ENCODE data around the gene SMARCD3.
A peak's percentile ranks its signal among the peaks of the same experiment; 100 is the strongest.

SMARCD3 gene

DNA sequence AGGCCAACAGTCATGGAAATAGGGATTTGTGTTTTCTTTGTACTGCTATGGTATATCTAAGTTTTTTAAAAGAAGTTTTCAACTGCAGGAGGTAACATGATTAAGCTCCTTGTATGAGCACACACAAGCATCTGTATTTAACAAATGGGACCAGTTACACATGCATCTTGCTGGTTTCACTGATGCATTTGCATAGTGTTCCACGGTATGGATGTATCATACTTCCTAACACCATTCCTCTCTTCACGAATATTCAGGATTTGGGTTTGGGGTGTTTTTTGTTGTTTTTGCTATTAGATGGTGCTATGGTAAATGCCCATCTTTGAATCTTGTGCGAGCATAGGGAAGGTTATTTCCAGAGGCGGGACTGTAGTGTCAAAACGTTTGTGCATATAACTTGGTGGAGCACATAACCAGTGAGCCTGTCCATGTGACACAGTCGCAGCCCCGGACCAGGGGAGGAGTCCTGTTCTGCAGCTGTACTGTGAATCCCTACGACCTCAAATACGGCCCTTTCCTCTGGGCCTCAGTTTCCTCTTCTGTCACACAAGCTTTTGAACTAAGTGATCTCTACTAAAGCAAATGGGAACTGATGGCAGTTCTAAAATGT, 40.1 kb downstream of the SMARCD3 start:
- DNase-seq (ENCODE audit: low spot score), result no peak

DNA sequence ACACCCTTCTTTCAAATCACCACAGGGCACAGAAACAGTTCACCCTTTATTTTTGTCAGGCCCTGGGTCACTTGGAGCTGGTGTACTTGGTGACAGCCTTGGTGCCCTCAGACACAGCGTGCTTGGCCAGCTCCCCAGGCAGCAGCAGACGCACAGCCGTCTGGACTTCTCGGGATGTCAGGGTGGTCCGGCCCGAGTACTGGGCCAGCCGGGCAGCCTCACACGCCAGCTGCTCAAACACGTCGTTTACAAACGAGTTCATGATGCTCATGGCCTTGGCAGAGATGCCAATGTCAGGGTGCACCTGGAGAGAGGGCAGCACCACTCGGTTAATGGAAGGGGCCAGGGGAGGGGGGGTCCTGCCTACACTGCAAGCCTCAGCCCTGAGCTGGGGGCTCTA, 40.7 kb downstream of the SMARCD3 start:
- no peak for DNase-seq (ENCODE audit: low spot score)

DNA sequence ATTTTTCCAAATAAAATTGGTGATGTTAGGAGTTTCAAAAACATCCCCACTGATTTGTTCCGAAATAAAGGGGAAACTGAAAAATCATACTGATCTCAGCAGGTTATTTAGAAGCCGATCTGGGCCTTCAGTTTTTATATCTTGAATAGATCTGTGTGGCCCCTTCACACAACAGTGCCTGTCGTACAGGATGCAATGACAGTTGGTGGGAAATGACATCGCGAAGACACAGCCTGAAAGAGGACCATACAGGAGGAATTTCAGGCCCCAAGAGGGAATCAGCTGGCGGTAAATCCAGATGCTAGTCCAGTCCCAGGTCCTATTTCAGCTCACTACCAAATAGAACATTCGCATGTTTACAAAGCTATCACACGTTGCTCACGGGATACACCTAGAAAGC, 41.2 kb downstream of the SMARCD3 start:
- peak; percentile 7 for DNase-seq (ENCODE audit: low spot score)

DNA sequence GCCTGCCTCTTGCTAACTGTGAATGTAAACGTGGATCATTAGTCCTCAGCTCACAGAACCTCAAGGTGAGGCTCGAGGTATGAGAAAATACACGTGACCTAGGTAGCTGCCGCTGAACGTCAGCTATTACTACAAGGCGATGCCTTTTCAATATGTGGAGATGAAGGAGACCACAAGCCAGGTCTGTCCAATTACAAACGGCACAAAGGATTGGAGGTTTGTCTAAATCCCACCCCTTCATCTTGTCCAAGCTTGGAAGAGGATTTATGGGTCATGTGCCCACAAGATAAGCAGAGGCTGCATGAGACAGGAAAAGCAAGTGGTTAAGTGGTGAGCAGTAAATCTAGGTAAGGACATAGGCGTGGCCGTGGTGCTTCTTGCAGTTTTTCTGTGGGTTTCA, 41.6 kb downstream of the SMARCD3 start:
- DNase-seq (ENCODE audit: low spot score), result peak; percentile 36

DNA sequence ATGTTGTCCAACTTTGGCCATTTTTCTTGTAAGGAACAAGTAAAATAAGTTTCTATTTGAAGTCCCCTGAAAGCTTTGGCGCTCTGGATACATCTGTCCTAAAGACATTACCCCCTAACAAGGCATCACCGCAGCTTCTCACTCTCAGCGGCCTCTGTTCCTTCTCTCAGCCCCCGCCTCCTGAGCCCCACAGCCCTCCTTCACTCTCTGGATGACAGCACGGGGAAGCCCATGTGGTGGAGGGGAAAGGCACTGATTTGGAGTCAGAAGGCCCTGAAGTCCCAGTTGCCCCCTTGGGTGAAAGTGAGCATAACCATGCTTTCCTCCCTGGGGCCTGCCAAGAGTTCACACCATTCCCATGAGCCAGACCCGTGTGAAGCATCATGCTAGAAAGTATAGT, 42.8 kb downstream of the SMARCD3 start:
- DNase-seq (ENCODE audit: low spot score), result no peak

DNA sequence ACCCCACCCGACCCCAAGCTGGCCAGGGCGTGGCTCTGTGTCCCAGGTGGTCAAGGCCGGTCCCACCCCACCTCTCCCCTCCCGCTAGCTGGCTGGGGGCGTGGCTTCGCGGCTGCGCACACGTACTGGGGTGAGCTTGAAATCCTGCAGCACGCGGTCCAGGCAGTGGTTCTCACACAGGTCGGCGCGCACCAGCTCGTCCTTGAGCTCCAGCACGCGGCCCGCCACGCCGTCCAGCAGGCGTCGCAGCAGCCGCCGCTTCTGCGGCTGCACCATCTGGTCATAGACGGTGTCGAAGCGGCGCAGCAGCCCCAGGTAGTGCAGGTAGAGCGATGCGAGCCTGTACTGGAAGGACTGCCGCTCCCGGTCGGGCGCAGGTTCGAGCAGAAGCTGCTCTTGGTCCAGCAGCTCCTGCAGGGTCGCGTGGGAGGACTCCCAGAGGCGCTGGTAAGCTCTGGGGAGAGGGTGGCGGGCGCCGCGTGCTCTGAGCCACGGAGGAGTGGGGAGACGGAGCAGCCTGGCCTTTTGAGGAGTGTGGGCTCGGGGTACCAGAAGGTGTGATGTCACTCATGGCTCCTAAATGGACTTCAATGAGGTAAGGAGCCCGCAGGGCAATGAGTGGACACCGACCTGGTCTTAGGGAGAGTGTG, 44.0 kb downstream of the SMARCD3 start:
- no peak for DNase-seq (ENCODE audit: low spot score)

DNA sequence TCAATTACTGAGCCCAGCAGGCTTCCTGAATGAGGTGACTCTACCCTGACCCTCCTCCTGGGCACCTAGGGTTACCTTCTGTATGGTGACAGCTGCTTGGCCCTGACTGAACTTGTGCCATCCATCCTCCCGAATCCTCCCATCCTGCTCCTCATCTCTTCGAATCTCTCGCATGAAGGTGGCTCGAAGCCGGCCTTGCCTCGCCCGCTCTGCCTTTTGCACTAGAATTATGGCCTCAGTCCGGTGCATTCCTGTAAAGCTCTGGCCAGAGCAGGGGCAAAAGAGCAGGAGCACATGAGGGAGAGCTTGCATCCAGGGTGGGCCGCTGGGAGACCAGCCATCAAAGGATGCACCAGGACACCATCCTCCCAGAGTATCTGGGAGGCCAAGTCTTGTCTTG, 45.7 kb downstream of the SMARCD3 start:
- no peak for DNase-seq (ENCODE audit: low spot score)

DNA sequence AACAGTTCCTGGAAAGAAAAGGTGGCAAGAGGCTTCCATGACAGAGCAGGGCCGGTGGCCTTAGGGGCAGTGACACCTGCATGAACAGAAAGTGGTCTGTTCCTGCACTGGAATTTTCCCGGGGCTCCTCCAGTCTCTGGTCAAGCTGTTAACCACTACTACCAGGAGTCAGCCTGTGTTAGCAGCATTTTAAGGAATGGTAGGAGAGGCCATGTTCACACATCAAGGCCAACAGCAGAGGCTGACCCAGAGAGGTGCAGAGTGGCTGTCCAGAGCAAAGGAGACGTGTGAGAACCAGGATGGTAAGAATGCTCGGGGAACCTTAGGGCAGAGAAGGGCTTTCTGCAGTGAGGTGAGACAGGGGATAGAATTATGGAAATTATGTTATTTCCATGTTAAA, 46.7 kb downstream of the SMARCD3 start:
- DNase-seq (ENCODE audit: low spot score), result no peak

DNA sequence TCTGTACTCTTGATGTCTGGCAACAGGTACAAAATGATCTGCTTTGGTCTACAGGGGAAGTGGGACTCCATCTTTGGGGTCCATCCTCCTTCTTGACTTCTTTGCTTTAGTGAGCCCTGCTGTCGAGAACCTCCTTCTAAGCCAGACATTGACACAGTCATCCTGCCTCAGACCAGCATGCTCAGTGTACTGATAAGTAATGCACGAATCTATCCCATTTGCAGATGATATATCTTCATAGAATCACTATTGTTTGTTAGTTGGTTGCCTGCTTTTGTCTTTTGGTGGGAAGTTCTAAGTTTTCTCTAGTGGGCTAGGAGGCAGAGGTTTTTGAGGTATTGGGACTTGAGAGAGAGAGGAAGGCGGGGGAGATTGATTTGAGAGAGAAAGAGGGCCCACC, 47.1 kb downstream of the SMARCD3 start:
- DNase-seq (ENCODE audit: low spot score), result no peak

DNA sequence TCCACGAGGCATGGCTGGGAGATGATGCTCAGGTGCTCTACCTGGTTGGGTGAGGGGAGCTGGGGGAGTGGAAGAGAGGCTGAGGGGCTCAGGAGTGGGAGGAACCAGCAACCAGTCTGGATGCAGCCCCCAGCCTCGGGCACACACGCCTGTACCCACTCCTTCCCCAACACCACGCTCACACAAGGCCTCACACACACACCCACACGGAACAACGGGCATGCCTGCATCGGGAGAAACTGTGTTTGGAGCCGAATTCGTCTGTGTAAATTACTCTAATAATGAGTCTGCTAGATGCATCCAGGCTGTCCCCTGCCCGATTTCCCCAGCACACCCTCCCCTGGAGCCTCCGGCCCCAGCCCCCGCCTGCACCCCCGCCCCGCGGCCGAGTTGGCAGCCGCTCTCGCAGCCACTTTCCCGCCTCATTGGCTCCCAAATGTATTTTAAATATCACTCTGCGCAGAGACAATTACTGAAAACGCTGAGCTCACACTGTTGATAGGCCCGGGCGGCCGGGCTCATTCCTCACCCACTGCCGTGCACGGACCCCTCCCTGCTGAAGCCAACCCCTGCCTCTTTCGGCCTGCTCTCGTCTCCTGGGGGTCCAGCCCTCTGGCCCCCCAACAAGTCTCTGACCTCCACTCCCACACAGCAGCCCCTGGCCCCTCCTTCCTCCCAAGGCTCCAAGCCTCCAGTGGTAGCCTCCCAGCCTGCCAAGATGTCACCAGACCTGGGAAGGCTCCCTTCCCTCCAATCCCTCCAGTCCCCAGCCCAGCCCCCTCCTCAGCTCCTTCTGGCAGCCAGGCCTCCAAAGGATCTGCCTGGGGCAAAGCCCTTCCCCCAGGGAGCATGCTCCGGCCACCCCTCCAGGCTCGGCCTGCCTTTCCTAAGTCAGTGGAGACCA, 49.3 kb downstream of the SMARCD3 start:
- DNase-seq (ENCODE audit: low spot score), result no peak

DNA sequence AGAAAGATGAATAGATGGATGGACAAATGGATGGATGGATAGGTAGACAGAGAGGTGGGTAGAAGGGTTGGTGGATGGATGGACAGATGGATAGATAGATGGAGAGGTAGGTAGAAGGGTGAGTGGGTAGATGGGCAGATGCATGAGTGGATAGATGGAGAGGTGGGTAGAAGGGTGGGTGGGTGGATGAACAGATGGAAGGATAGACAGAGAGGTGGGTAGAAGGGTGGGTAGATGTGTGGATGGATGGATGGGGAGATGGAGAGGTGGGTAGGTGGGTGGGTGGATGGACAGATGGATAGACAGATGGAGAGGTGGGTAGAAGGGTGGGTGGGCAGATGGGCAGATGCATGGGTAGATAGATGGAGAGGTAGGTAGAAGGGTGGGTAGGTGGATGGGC, 50.6 kb downstream of the SMARCD3 start:
- DNase-seq (ENCODE audit: low spot score), result no peak

DNA sequence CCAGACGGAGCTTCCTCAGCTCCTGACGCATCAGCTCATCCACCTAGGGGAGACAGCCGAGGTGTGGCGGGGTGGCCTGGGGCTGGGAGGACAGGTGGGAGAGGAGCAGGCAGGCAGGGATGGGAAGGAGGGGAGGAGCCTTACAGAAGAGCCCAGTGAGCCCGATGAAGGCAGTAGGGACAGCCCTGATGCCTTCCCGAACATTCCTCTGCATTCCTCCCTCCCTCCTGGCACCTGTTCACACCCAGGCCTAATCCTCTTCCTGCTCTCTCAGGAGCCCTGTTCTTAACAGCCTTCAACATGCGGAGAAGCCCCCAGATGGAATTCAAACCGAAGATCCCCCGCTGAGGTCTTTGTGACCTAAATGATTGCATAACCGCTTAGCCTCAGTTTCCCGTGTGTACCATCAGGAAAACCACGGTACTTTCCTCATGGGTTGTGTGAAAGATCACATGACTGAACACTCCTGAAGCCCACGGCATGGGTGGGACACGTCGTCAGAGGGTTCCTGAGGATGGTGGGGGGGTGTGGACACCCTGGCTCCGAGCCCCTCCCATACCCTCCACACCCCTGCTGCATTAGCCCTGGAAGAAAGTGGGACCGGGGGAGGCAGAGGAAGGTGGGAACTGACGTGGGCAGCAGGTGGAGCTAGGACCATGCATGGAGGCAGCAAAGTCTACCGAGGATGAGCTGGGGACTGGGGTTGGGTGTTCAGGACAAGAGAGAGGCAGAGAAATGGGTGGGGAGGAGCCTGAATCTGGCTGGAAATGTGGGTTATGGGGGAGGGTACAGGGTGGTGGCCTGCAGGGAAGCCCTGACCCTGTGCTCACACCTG, 52.7 kb downstream of the SMARCD3 start:
- no peak for DNase-seq (ENCODE audit: low spot score)

DNA sequence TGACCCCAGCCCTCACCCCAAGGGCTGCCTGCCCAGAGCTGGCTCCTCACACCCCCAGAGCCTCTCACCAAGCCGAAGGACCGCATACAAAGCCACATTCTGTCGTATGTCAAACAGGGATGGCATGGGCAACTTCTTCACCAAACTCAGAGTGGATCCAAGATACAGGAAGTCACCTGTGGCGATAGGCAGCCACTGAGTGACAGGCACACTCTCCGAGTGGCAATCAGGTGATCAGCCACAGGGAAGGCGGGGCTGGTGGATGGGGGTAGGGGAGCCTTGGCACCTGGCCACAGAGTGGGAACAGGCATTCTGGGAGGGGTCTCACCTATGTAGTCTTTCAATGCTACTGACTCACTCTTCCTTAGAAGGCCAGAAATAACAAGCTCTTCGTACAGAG, 54.3 kb downstream of the SMARCD3 start:
- no peak for DNase-seq (ENCODE audit: low spot score)

DNA sequence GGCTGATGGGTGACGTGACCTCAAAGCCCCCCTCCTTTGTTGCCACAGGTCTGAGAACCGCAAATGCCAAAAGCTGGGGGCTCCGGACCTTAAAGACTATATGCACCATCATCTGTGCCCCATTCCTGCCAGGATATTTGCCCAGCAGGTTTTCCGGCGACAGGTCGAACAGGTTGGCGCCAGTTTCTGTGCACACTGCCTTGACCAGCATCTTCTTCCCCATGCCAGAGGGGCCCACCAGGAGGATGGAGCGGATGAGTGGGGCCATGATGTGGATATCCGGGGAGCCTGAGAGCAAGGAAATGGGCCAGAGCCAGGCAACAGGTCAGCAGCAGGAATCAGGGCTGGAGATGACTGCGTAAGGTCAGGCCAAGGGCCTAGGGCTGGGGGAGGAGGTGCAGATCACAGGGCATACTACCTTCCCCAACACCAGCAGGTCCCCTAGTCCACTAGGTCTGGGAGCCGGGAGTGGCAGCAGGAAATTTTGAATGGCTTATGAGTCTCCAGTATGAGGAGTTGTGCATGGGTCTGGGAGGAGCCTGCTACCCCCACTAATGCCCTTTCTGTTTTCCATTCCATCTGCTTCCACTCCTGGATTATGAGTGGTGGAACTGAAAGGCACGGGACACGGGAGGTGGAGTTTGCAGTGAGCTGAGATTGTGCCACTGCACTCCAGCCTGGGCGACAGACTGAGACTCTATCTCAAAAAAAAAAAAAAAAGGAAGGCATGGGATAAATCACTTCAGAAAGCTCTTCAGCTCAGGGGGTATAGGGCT, 55.1 kb downstream of the SMARCD3 start:
- DNase-seq (ENCODE audit: low spot score), result no peak

DNA sequence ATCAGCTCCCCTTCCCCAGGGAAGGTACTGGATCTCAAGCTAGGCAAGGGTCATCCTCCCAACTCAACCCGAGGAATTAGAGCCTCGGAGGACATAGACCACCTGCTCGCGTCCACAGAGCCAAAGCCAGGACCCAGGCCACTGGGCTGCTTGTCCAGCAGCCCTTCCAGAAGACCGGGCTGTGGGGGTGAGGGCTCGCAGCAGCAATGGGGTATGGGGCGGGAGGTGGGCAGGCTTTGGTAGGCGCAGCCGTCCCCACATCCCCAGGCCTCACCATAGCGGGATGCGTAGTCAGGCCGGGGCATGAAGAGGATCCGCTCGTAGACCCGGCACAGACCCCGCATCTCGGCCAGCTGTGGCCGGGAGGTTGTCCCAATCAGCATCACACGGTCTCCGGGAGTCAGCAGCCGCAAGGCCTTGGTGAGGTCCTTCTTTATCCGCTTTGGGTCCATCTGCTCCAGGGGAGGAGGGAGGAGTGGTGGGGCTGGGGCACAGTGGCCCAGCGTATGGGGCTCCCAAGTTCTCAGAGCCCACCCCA, 56.4 kb downstream of the SMARCD3 start:
- no peak for DNase-seq (ENCODE audit: low spot score)

DNA sequence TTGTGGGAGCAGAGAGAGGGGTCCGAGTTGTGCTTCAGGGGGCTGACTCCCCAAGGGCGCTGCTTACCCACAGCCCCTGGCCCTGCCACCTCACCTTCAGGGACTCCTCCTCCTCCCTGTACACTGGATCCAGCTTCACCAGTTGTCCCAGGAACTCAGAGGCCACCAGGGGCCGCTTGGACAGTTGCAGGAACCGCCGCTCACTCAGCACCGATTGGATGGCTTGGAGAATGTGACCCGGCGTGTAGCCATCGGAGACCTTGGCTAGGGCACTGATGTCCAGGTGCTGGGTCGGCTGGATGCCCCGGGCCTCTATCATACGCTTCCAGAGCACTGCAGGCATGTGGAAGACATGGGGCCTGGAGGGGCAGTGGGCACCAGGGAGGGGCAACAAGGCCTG, 57.0 kb downstream of the SMARCD3 start:
- DNase-seq (ENCODE audit: low spot score), result no peak

DNA sequence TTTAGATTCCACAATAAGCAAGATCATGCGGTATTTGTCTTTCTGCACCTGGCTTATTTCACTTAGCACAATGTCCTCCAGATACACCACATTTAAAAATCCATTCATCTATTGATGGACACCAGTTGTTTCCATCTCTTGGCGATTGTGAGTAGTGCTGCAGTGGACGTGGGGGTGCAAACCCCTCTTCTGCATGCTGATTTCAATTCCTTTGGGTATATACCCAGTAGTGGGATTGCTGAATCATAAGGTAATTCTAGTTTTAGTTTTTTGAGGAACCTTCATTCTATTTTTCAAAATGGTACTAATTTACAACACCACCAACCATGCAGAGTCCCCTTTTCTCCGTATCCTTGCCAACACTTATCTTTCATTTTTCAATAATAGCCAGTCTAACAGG, 59.5 kb downstream of the SMARCD3 start:
- DNase-seq (ENCODE audit: low spot score), result no peak

All from CD4-positive, alpha-beta T cell treated with Interleukin-2 at 100 ng/mL for 4 hours (primary cell).